Endothelial cell of hepatic sinusoid (primary cell): ENCODE data around the gene DAZL.

Source experiments
- in situ Hi-C: cut with HindIII; loops from 2 replicates; pipeline ENCODE4 v1.10.0; 2017; ENCODE audit warnings: low sequenced_read_pairs

The DAZL gene, protein sequence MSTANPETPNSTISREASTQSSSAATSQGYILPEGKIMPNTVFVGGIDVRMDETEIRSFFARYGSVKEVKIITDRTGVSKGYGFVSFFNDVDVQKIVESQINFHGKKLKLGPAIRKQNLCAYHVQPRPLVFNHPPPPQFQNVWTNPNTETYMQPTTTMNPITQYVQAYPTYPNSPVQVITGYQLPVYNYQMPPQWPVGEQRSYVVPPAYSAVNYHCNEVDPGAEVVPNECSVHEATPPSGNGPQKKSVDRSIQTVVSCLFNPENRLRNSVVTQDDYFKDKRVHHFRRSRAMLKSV

GRCh38 chr3:16604887-16605602 lies at the start of gene DAZL:
TSS of gene DAZL (minus strand) at chr3:16605423. CDS start at chr3:16605205, 218 bp downstream.
- in situ Hi-C loops, result loop anchor here (5.0 to 25.0 kb wide), 2 partner anchors 627 to 807 kb away; no protein-coding TSS in a partner anchor

GRCh38 chr3:16654976-16655375 lies 49.8 kb upstream of the DAZL start:
- in situ Hi-C loops, result no loop called here

DNA sequence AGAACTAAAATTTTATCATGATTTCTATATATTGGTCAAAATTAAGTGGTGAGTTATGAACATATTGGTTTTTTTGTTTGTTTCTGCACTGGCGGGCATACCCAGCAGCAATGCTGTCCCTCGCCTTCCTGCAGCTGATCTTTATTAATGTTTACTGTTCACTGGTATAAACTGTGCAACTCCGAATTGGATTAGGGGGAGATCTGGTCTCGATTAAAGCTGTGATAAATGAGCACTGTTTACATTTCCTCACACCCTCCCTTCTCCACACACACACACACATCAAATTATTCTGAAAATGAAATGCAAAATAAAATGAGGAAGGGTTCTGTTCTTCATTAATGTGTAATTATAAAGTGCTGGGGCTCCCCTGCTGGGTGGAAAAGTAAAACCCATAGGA lies 48.5 kb upstream of the DAZL start:
- in situ Hi-C loops, result no loop called here

GRCh38 chr3:16647668-16648067 lies 42.4 kb upstream of the DAZL start:
- in situ Hi-C loops, result no loop called here

GRCh38 chr3:16639806-16640205 lies 34.6 kb upstream of the DAZL start:
- in situ Hi-C loops, result no loop called here

- in situ Hi-C loops, result no loop called here
Observed at GRCh38 chr3:16633948-16634347, 28.7 kb upstream of the DAZL start.

DNA sequence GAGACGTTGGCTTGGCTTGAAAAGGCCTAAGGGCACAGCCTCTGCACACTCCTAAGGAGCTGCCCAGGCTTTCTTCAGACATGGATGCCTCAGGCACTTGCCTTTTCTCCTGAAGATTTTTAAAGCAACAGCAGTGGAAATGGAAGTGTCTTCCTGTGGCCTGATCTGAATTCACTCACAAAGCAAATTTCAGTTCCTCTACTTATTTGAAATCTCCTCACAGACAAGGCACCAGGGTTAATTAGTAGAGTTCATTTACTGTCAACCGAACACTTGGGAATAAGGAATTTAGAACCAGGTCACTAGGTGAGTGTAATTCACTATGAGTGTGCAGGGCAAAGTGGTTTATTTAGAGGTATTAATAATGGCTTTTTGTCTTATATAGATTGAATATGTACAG lies 27.2 kb upstream of the DAZL start:
- in situ Hi-C loops, result no loop called here

- in situ Hi-C loops, result loop anchor here (25.0 kb wide), 1 partner anchor 794 kb away; no protein-coding TSS in a partner anchor
Observed at GRCh38 chr3:16618721-16619120, 13.5 kb upstream of the DAZL start.

- in situ Hi-C loops, result loop anchor here (25.0 kb wide), 1 partner anchor 795 kb away; no protein-coding TSS in a partner anchor
Observed at GRCh38 chr3:16617155-16617554, 11.9 kb upstream of the DAZL start.

- in situ Hi-C loops, result loop anchor here (25.0 kb wide), 1 partner anchor 796 kb away; no protein-coding TSS in a partner anchor
Observed at GRCh38 chr3:16616083-16616482, 10.9 kb upstream of the DAZL start.

GRCh38 chr3:16614033-16615031 lies 9.1 kb upstream of the DAZL start:
- in situ Hi-C loops, result loop anchor here (25.0 kb wide), 1 partner anchor 798 kb away; no protein-coding TSS in a partner anchor

GRCh38 chr3:16609927-16610580 lies 4.8 kb upstream of the DAZL start:
- in situ Hi-C loops, result loop anchor here (25.0 kb wide), 1 partner anchor 802 kb away; no protein-coding TSS in a partner anchor

- in situ Hi-C loops, result loop anchor here (25.0 kb wide), 1 partner anchor 803 kb away; no protein-coding TSS in a partner anchor
Observed at GRCh38 chr3:16608816-16609215, 3.6 kb upstream of the DAZL start.

- in situ Hi-C loops, result loop anchor here (25.0 kb wide), 1 partner anchor 805 kb away; no protein-coding TSS in a partner anchor
Observed at GRCh38 chr3:16607718-16608117, 2.5 kb upstream of the DAZL start.

DNA sequence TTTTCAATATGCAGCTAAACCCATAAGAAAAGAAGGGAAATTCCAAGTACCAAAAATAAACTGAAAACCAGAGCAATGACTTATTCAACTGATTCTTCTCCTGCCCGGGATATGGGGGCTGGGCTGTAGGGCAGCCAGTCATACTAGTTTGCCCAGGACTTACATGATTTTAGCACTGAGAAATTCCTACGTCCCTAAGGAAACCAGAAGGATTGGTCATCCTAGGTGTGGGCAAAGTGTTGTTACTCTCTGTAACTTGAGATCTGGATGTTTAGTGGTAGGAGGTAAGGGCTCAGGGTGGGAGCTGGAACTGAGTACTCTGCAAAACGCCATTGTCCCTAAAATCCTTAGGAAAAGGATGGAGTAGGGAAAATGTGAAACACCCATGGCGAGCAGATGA lies 1.2 kb upstream of the DAZL start:
- in situ Hi-C loops, result loop anchor here (25.0 kb wide), 1 partner anchor 806 kb away; no protein-coding TSS in a partner anchor

GRCh38 chr3:16605966-16606365 lies 743 bp upstream of the DAZL start:
- in situ Hi-C loops, result loop anchor here (25.0 kb wide), 1 partner anchor 806 kb away; no protein-coding TSS in a partner anchor

- in situ Hi-C loops, result loop anchor here (5.0 to 25.0 kb wide), 2 partner anchors 628 to 808 kb away; no protein-coding TSS in a partner anchor
Observed at GRCh38 chr3:16604433-16604832, 790 bp downstream of the DAZL start.

- in situ Hi-C loops, result loop anchor here (5.0 to 25.0 kb wide), 2 partner anchors 631 to 811 kb away; no protein-coding TSS in a partner anchor
Observed at GRCh38 chr3:16601537-16602005, 3.7 kb downstream of the DAZL start.

DNA sequence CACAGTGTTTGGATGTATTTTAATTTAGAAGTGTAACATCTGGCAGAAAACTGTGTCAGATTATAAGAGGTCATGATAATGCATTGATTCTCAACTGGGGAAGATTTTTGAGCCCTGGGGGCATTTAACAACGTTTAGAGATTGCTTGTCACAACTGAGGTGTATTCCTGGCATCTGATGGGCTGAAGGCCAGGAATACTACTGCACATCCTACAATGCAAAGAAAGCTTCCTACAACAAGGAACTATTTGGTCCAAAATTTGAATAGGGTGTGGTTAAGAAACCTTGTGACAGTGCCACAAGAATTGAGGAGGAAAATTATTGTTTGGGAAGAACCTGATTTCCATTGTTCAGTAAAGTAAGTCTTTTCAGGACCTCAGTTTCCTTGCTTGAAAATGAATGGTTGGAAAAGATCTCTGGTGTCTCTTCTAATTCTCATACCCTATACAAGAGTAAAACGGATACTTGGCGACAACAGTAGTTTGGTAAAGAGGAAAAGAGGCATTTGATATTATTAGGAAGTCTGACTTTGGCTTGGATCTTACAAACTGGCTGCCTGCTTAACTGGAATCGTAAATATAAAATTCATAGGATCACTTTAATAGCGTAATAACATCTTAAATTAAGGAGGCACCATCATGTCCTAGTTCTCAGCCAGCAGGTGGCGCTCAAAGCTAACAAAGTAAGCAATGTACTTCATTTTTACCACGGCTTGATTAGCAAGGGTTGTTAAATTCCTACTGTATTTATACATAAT lies 4.3 kb downstream of the DAZL start:
- in situ Hi-C loops, result loop anchor here (5.0 to 25.0 kb wide), 2 partner anchors 631 to 811 kb away; no protein-coding TSS in a partner anchor
